ENCODE data around the gene POLR1B. TPM values are rescaled to one million over a fixed set of nuclear protein-coding genes. Genes with fewer than 3 reads are reported as not detected.

The POLR1B gene
- total and polyA plus RNA-seq, 10 of the 15 experiments (the other 5 are each of a cell fraction or from before 2014, with no cell fraction given): 13.4 to 55.8 (median 35.9) TPM

DNA sequence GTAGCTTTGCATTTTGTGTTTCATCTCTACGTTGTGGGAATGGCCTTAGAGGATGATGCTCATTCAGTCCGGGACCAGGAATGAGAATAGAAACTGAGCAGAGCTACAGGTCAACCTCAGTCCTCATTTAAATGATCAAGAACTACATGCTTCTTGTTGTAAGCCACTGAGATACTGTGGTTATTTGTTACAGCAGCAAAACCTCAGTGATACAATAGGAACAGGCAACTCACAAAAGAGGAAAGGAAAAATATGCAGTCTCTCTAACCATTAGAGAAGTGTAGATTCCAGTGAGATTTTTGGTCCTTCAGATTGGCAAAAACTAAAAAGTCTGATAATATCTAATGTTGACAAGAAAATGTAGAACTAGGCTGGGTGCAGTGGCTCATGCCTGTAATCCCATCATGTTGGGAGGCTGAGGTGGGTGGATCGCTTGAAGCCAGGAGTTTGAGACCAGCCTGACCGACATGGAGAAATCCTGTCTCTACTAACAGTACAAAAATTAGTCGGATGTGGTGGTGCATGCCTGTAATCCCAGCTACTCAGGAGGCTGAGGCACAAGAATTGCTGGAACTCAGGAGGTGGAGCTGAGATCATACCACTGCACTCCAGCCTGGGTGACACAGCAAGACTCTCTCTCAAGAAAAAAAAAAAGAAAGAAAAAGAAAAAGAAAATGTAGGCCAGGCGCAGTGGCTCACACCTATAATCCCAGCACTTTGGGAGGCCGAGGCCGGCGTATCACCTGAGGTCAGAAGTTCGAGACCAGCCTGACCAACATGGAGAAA lies 55.5 kb downstream of the POLR1B start:
- ChIA-PET POLR2A (interaction anchor here (0.6 kb wide), 3 partner anchors 46 to 81 kb away, joined by 3 to 5 read pairs (median 3); no protein-coding TSS in a partner anchor), RAD21 (ENCODE audit: unreplicated experiment) (interaction anchor here (2.0 to 8.3 kb wide), 2 partner anchors 130 to 344 kb away, joined by 9 to 132 read pairs; no protein-coding TSS in a partner anchor), SMC1A (ENCODE audit: uncharacterized antibody, unreplicated experiment) (interaction anchor here (0.6 to 7.9 kb wide), 5 partner anchors 10 to 141 kb away, joined by 3 to 85 read pairs (median 4); no protein-coding TSS in a partner anchor), CTCF (interaction anchor here (0.8 to 15.3 kb wide), 9 partner anchors 9 to 363 kb away, joined by 3 to 286 read pairs (median 6); partner anchors contain the start of gene CHCHD5)
- H3K4me1 ChIP-seq (ENCODE audit: control insufficient read depth, insufficient read depth, low read length): no peaks in the 10 kb centered on the region; the same call in 1 of the 2 replicates
- no peaks in the 10 kb centered on the region for H3K27me3 ChIP-seq (replicated peaks in 1 of 2; ENCODE audit: control insufficient read depth in 2 of 2, insufficient read depth in 2 of 2, low read length in 1 of 2)
- no peak for DNase-seq (ENCODE audit: low read depth, low spot score)
- no peak overlapping the region for H3K4me2 ChIP-seq (ENCODE audit: control insufficient read depth, insufficient read depth)
- no peaks in the 10 kb centered on the region for H3K9me3 ChIP-seq (replicated peaks; ENCODE audit: control insufficient read depth, insufficient read depth, low read length)
- BruUV-seq (replicated peaks): no TSS peak
- TF ChIP-seq ZNF217 (IDR thresholded peaks at IDR 0.05): no peak
- TF ChIP-seq SUZ12 (IDR thresholded peaks at IDR 0.05; ENCODE audit: unreplicated experiment): no peak
- no peak for FAIRE-seq
- no peak overlapping the region for H3K27ac ChIP-seq (ENCODE audit: control insufficient read depth, insufficient read depth)
- H4K20me1 ChIP-seq (ENCODE audit: control insufficient read depth, insufficient read depth): no peaks in the 10 kb centered on the region
- in situ Hi-C loops (cut with MboI): no loop called here
- H3K79me2 ChIP-seq (ENCODE audit: control insufficient read depth, insufficient read depth, low read length): no peaks in the 10 kb centered on the region
- intact Hi-C loops (cut with micrococcal nuclease; ENCODE audit: unreplicated experiment): no loop called here
- no peak overlapping the region for H2AFZ ChIP-seq (ENCODE audit: control insufficient read depth, low read depth, low read length)
- H3K9ac ChIP-seq (ENCODE audit: control insufficient read depth, insufficient read depth, low read length): no peak overlapping the region
- WGBS (ENCODE audit: insufficient coverage, insufficient replicate concordance, low lambda C conversion rate, missing lambda C conversion rate): 85% methylated on average over 10 of the region's 10 CpGs
- no peaks in the 10 kb centered on the region for H3K36me3 ChIP-seq (ENCODE audit: control insufficient read depth in 2 of 2, insufficient read depth in 2 of 2, low read length in 1 of 2)
- H3K4me3 ChIP-seq: no peak overlapping the region
- ATAC-seq: no peak

GRCh38 chr2:112600634-112601033 lies 58.4 kb downstream of the POLR1B start:
- no peaks in the 10 kb centered on the region for H3K27me3 ChIP-seq (replicated peaks in 1 of 2; ENCODE audit: control insufficient read depth in 2 of 2, insufficient read depth in 2 of 2, low read length in 1 of 2)
- H2AFZ ChIP-seq (ENCODE audit: control insufficient read depth, low read depth, low read length): no peak overlapping the region
- no peak for DNase-seq (ENCODE audit: low read depth, low spot score)
- H3K27ac ChIP-seq (ENCODE audit: control insufficient read depth, insufficient read depth): no peak overlapping the region
- in situ Hi-C loops (cut with MboI): loop anchor here (5.0 kb wide), 1 partner anchor 122 kb away; the partner anchor contains the start of gene NT5DC4
- no peak overlapping the region for H3K4me2 ChIP-seq (ENCODE audit: control insufficient read depth, insufficient read depth)
- ChIA-PET SMC1A (ENCODE audit: uncharacterized antibody, unreplicated experiment) (interaction anchor here (0.6 to 8.0 kb wide), 13 partner anchors 13 to 604 kb away, joined by 3 to 122 read pairs (median 4); partner anchors contain the start of gene SLC20A1), RAD21 (ENCODE audit: unreplicated experiment) (interaction anchor here (0.6 to 8.3 kb wide), 15 partner anchors 16 to 341 kb away, joined by 3 to 132 read pairs (median 6); partner anchors contain the start of gene CHCHD5), CTCF (interaction anchor here (0.6 to 15.3 kb wide), 28 partner anchors 9 to 356 kb away, joined by 3 to 286 read pairs (median 6); partner anchors contain the start of gene CHCHD5), POLR2A (no interaction called here)
- no peaks in the 10 kb centered on the region for H3K36me3 ChIP-seq (ENCODE audit: control insufficient read depth in 2 of 2, insufficient read depth in 2 of 2, low read length in 1 of 2)
- H3K4me3 ChIP-seq: no peak overlapping the region
- no peaks in the 10 kb centered on the region; the same call in 1 of the 2 replicates for H3K4me1 ChIP-seq (ENCODE audit: control insufficient read depth, insufficient read depth, low read length)
- BruUV-seq (replicated peaks): no TSS peak
- ATAC-seq: no peak
- FAIRE-seq: no peak
- no peak overlapping the region for H3K9ac ChIP-seq (ENCODE audit: control insufficient read depth, insufficient read depth, low read length)
- no peaks in the 10 kb centered on the region for H4K20me1 ChIP-seq (ENCODE audit: control insufficient read depth, insufficient read depth)
- no peaks in the 10 kb centered on the region for H3K9me3 ChIP-seq (replicated peaks; ENCODE audit: control insufficient read depth, insufficient read depth, low read length)
- H3K79me2 ChIP-seq (ENCODE audit: control insufficient read depth, insufficient read depth, low read length): no peaks in the 10 kb centered on the region
- WGBS (ENCODE audit: insufficient coverage, insufficient replicate concordance, low lambda C conversion rate, missing lambda C conversion rate): 84% methylated on average over 3 of the region's 3 CpGs
- intact Hi-C loops (cut with micrococcal nuclease; ENCODE audit: unreplicated experiment): loop anchor here (1.0 to 5.0 kb wide), 6 partner anchors 26 to 357 kb away; no protein-coding TSS in a partner anchor
- TF ChIP-seq PKNOX1 (IDR thresholded peaks at IDR 0.05): no peak

Measured in GM12878 (cell line).